Kidney epithelial cell (primary cell): Measurements from ENCODE around the gene ADAM33. TPM values are rescaled to one million over a fixed set of nuclear protein-coding genes. Genes with fewer than 3 reads are reported as not detected.

Experiments
- DNase-seq: peaks from one replicate; pipeline ENCODE4 v3.0.0-alpha.2; 2010; ENCODE audit warnings: low read depth
- H3K27me3 ChIP-seq: 2 replicates; pipeline ENCODE4 v1.6.0; 2011; ENCODE audit warnings: low read length; ENCODE audit not compliant: control insufficient read depth, insufficient read depth
- H3K36me3 ChIP-seq: 2 replicates; pipeline ENCODE4 v1.5.1; 2011; ENCODE audit warnings: low read length; ENCODE audit not compliant: control insufficient read depth, insufficient read depth
- H3K4me3 ChIP-seq: 2 replicates; pipeline ENCODE4 v1.5.1; 2011; ENCODE audit warnings: low read depth, mild to moderate bottlenecking, control low read depth, low read length
- total RNA-seq: library from RNA; depleted of rRNA; stranded (reverse); fragments of >200 nt; gene quantifications from 2 replicates; pipeline ENCODE4 v1.2.3, GENCODE V29; 2015
- TF ChIP-seq, protein P1 (sequence below): IDR thresholded peaks from 2 replicates; pipeline ENCODE4 v1.5.1; 2011; ENCODE audit warnings: mild to moderate bottlenecking, moderate library complexity, low read length, control low read depth, inconsistent platforms; ENCODE audit not compliant: insufficient read depth, poor library complexity, severe bottlenecking

Gene ADAM33
- total RNA-seq, 1 donor from 2014 or later, result 0.13 TPM

DNA sequence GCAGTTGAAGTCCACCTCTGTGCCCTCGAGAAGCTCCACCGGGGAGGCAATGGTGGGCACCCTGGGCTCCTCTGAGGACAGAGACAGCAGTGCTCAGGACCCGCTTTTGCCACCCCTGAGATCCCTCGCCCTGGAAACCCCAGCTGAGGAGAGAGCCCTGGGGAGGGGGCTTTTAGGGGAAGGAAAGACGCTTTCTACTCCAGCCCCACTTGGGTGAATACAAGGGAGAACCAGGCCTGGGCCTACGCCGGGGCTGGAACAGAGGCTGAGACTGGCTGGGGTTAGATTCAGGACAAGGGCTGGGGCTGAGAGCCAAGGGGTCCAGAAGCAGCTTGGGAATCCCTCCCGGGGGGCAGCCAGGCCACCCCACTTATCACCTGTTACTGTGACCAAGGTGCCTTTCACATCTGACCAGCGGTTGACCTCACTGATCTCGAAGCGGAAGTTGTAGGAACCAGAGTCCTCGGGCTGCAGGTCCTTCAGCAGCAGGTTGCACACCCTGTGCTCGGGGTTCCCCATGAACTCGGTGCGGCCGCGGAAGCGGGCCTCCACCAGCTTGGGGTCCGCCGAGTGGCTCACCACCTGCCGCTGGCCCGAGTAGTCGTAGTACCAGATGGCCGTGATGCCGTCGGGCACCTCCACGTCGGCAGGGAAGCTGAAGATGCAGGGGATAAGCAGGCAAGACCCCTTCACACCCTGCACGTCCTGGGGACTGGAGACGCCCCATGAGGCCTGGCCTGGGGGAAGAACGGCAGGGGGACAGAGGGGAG, 24.3 kb upstream of the ADAM33 start:
- H3K36me3 ChIP-seq, result no peaks in the 10 kb centered on the region
- H3K4me3 ChIP-seq, result no peak overlapping the region
- peaks cover 12% of the 10 kb centered on the region for H3K27me3 ChIP-seq
- no peak for DNase-seq
- TF ChIP-seq, protein P1, sequence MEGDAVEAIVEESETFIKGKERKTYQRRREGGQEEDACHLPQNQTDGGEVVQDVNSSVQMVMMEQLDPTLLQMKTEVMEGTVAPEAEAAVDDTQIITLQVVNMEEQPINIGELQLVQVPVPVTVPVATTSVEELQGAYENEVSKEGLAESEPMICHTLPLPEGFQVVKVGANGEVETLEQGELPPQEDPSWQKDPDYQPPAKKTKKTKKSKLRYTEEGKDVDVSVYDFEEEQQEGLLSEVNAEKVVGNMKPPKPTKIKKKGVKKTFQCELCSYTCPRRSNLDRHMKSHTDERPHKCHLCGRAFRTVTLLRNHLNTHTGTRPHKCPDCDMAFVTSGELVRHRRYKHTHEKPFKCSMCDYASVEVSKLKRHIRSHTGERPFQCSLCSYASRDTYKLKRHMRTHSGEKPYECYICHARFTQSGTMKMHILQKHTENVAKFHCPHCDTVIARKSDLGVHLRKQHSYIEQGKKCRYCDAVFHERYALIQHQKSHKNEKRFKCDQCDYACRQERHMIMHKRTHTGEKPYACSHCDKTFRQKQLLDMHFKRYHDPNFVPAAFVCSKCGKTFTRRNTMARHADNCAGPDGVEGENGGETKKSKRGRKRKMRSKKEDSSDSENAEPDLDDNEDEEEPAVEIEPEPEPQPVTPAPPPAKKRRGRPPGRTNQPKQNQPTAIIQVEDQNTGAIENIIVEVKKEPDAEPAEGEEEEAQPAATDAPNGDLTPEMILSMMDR, result no peak

DNA sequence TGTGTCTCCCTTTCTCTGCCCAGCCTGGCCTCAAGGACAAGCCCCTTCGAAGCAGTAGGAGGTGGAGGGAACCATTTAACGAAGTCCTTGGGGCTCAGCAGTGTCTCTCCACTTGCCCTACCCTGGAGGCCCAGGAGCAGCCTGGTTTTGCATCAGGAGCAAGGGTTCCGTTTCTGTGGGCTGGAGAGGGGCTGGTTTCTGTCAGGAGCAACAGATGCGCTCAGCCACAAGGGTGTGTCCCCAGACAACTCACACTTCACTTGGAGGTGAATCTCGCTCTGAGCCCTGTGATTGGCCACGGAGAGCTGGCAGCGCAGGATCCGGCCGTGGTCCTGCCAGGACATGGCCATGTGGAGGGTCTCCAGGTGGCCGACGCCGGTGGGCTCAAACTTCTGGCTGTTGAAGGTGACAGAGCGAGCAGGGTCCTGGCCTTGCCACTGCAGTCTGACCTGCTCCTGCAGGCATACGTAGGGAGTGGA, 23.7 kb upstream of the ADAM33 start:
- TF ChIP-seq, protein P1, result no peak

DNA sequence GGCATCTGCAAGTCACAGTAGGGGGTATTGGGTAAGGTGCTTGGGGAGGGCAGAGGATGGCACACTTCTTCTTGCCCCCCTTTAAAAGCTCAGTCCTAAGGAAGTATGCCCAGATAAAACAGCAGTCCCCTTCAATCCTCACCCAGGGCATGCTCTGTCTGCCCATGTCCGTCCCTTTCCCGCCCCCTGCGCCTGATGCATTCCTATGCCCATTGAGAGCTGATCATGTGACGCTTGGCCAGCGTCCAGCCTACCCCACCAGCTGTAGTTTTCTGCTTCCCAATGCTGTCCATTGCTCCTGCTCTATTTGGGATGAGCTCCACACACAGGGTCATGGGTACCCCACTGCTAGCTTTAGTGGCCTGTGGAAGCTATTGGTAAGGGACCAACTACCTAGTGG, 22.3 kb upstream of the ADAM33 start:
- H3K36me3 ChIP-seq, result no peaks in the 10 kb centered on the region
- no peak for DNase-seq
- TF ChIP-seq, protein P1, result no peak
- H3K27me3 ChIP-seq, result peaks cover 9% of the 10 kb centered on the region
- H3K4me3 ChIP-seq, result no peak overlapping the region

More for the DNA sequence above, 23.7 kb upstream of the ADAM33 start:
- Histone ChIP-seq H3K36me3 (no peaks in the 10 kb centered on the region), H3K27me3 (peaks cover 12% of the 10 kb centered on the region), H3K4me3 (no peak overlapping the region)
- DNase-seq, result no peak

DNA sequence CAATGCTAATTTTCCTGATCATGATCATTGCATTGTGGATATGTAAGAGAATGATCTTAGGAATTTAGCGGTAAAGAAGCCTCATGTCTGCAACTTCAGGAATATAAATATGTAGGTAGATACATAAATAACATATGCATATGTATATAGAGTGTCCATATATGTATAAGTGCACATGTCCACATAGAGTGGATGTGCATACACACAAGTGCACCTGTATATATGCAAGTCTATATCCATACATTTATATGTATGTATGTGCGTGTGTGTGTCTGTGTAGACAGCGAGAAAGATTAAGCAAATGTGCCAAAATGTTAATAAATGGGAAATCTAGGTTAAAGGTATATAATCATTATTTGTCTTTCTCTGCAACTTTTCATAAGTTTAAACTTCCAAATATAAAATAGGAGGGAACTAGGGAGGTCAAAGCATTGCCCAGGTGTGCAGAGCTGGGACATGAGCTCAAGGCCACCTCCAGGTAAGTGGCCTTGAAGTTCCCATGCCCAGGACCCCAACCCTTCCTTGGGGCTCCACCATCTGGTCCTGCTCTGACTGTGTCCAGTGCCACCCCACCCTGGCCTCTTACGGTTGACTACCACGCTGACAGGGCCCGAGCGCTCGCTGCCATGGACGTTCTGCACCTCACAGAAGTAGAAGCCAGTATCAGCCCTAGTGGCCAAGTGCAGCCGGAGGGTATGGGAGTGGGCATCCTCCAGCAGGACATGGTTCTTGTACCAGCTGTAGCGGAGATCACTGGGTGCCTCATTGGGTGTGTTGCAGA, 21.0 kb upstream of the ADAM33 start:
- Histone ChIP-seq H3K4me3 (no peak overlapping the region), H3K27me3 (peaks cover 11% of the 10 kb centered on the region), H3K36me3 (no peaks in the 10 kb centered on the region)
- no peak for DNase-seq
- TF ChIP-seq, protein P1, result no peak

DNA sequence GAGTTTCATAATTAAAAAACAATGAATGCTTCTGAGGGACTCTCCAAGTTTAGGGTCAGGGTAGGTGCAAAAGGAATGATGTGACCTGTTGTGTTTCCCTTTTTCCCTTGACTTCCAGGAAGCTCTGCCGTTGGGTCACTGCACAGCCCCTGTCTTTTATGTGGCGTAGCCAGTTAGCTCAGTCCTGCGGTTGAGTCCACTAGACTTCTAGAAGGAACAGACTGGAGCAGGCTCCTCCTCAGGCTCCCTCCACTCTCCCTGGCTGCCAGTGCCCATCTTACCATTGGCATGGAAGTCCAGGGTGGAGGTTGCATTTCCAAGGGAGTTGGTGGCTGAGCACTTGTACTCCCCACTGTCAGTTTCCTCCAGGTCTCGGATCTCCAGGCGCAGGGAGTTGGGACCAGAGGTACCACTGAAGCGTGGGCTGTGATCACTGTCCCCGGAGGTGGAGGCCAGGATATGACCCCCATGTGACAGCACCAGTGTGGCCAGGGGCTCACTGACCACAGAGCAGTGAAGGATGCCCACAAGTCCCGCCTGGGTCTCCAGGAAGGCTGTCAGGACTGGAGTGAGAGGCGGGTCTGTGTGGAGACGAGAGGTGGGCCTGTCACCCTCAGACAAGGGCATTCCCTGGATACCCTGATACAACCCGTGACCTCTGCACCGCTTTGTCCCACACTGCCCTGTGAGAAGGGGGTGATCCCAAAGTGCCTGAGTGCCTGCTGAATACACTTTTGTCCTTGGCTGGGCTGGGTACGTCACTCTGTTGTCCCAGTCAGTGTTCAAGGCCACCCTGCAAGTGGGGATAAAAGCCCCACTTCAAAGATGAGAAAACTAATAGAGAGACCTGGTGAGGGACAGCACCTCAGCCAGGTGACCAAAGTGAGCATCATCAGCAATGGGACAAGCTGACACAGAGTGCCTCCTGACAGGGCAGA, 19.5 kb upstream of the ADAM33 start:
- TF ChIP-seq, protein P1, result no peak
- Histone ChIP-seq H3K4me3 (no peak overlapping the region), H3K27me3 (peaks cover 11% of the 10 kb centered on the region), H3K36me3 (no peaks in the 10 kb centered on the region)
- no peak for DNase-seq
